ENCODE results near the gene PPIE.
A peak's percentile ranks its signal among the peaks of the same experiment; 100 is the strongest.

PPIE gene

GRCh38 chr1:39799770-39800470 lies 61.2 kb downstream of the PPIE start:
- peaks cover 1% of the 10 kb centered on the region; the same call in 1 of the 2 replicates for H3K36me3 ChIP-seq (ENCODE audit: low read length)
- peak overlapping the region; percentile 43 for H2AFZ ChIP-seq (ENCODE audit: low read depth, low read length, severe bottlenecking)
- H3F3A ChIP-seq (ENCODE audit: insufficient read depth): no peaks in the 10 kb centered on the region
- H3K9ac ChIP-seq (ENCODE audit: low read length): peak overlapping the region; percentile 52
- TF ChIP-seq EZH2phosphoT487 (conservative IDR thresholded peaks at IDR 0.05; ENCODE audit: low read length) (no peak), CTCF (IDR thresholded peaks at IDR 0.05; ENCODE audit: insufficient read depth, low read length, poor library complexity, severe bottlenecking) (no peak)
- H3K27ac ChIP-seq (ENCODE audit: low read depth, low read length): no peak overlapping the region
- no peaks in the 10 kb centered on the region for H3K79me2 ChIP-seq (ENCODE audit: insufficient read depth, low read length)
- no peaks in the 10 kb centered on the region for H3K9me2 ChIP-seq (replicated peaks; ENCODE audit: insufficient read depth, low read length)
- no peaks in the 10 kb centered on the region for H3K27me3 ChIP-seq (ENCODE audit: low read length)
- no peaks in the 10 kb centered on the region for H4K20me1 ChIP-seq (ENCODE audit: low read depth, low read length)
- peak overlapping the region; percentile 50 for H3K4me2 ChIP-seq (ENCODE audit: low read depth, low read length, poor library complexity, severe bottlenecking)
- peak overlapping the region; percentile 33 for H3K4me3 ChIP-seq (ENCODE audit: insufficient read depth, low read length, poor library complexity, severe bottlenecking)
- H3K9me3 ChIP-seq (ENCODE audit: insufficient read depth, low read length): no peaks in the 10 kb centered on the region

GRCh38 chr1:39800471-39800835 lies 61.8 kb downstream of the PPIE start:
- H3K27ac ChIP-seq (ENCODE audit: low read depth, low read length): no peak overlapping the region
- no peaks in the 10 kb centered on the region for H3K9me2 ChIP-seq (replicated peaks; ENCODE audit: insufficient read depth, low read length)
- peaks cover 7% of the 10 kb centered on the region; the same call in 1 of the 2 replicates for H3K36me3 ChIP-seq (ENCODE audit: low read length)
- no peak overlapping the region for H3K4me3 ChIP-seq (ENCODE audit: insufficient read depth, low read length, poor library complexity, severe bottlenecking)
- H3K9ac ChIP-seq (ENCODE audit: low read length): no peak overlapping the region
- H2AFZ ChIP-seq (ENCODE audit: low read depth, low read length, severe bottlenecking): no peak overlapping the region
- no peaks in the 10 kb centered on the region for H3K27me3 ChIP-seq (ENCODE audit: low read length)
- no peaks in the 10 kb centered on the region for H3K79me2 ChIP-seq (ENCODE audit: insufficient read depth, low read length)
- no peaks in the 10 kb centered on the region for H4K20me1 ChIP-seq (ENCODE audit: low read depth, low read length)
- no peak overlapping the region for H3K4me2 ChIP-seq (ENCODE audit: low read depth, low read length, poor library complexity, severe bottlenecking)
- H3K9me3 ChIP-seq (ENCODE audit: insufficient read depth, low read length): no peaks in the 10 kb centered on the region
- no peak for TF ChIP-seq EZH2phosphoT487 (conservative IDR thresholded peaks at IDR 0.05; ENCODE audit: low read length)
- no peak for TF ChIP-seq CTCF (IDR thresholded peaks at IDR 0.05; ENCODE audit: insufficient read depth, low read length, poor library complexity, severe bottlenecking)
- no peaks in the 10 kb centered on the region for H3F3A ChIP-seq (ENCODE audit: insufficient read depth)

- H3K27me3 ChIP-seq (ENCODE audit: low read length): no peaks in the 10 kb centered on the region
- no peak overlapping the region for H3K4me3 ChIP-seq (ENCODE audit: insufficient read depth, low read length, poor library complexity, severe bottlenecking)
- no peak overlapping the region for H3K9ac ChIP-seq (ENCODE audit: low read length)
- H3K4me2 ChIP-seq (ENCODE audit: low read depth, low read length, poor library complexity, severe bottlenecking): no peak overlapping the region
- TF ChIP-seq CTCF (IDR thresholded peaks at IDR 0.05; ENCODE audit: insufficient read depth, low read length, poor library complexity, severe bottlenecking) (no peak), EZH2phosphoT487 (conservative IDR thresholded peaks at IDR 0.05; ENCODE audit: low read length) (no peak)
- H3K27ac ChIP-seq (ENCODE audit: low read depth, low read length): no peak overlapping the region
- H3K36me3 ChIP-seq (ENCODE audit: low read length): peaks cover 8% of the 10 kb centered on the region; the same call in 1 of the 2 replicates
- no peaks in the 10 kb centered on the region for H3K9me3 ChIP-seq (ENCODE audit: insufficient read depth, low read length)
- H2AFZ ChIP-seq (ENCODE audit: low read depth, low read length, severe bottlenecking): no peak overlapping the region
- H3K9me2 ChIP-seq (replicated peaks; ENCODE audit: insufficient read depth, low read length): no peaks in the 10 kb centered on the region
- H3F3A ChIP-seq (ENCODE audit: insufficient read depth): no peaks in the 10 kb centered on the region
- no peaks in the 10 kb centered on the region for H4K20me1 ChIP-seq (ENCODE audit: low read depth, low read length)
- H3K79me2 ChIP-seq (ENCODE audit: insufficient read depth, low read length): no peaks in the 10 kb centered on the region
Observed at GRCh38 chr1:39802496-39803260, 64.0 kb downstream of the PPIE start.
